K562 (cell line): ENCODE measurements around the gene RPRML. TPM values are rescaled to one million over a fixed set of nuclear protein-coding genes. Genes with fewer than 3 reads are reported as not detected.

Experiments
- ATAC-seq: fragments of 200-7000 bp; cut with Tn5 transposase; 3 replicates; pipeline ENCODE4 v1.9.1; 2020; ENCODE audit warnings: moderate library complexity
- BruUV-seq: library from RNA; stranded (reverse); fragments of 400-500 nt; replicated peaks from 2 replicates; lab custom pipeline; 2021; lab: Mats Ljungman, UMichigan
- CTCF ChIA-PET: fragments of 300-600 bp; formaldehyde crosslinking; extraction: SDS; loops from one replicate; lab custom pipeline; 2021; ENCODE audit warnings: low intra/inter-chr PET ratio; lab: Yijun Ruan, JAX
- POLR2A ChIA-PET: fragments of 300-600, 350-650 bp; sonication (Branson Sonifier 250); formaldehyde crosslinking; extraction: SDS; loops from one replicate; lab custom pipeline; 2021; ENCODE audit warnings: antibody characterized with exemption, inconsistent platforms; lab: Yijun Ruan, JAX
- DNase-seq, 4 experiments: peaks; one replicate each; pipeline versions ENCODE4 v3.0.0 to v3.0.0-alpha.2; 2011 to 2018; ENCODE audit warnings: low spot score in 3 of 4, mixed read lengths in 3 of 4; ENCODE audit errors: extremely low read depth in 1 of 4
- FAIRE-seq: peaks from 2 replicates; lab custom pipeline; 2011; peaks lifted over from hg19 to GRCh38; lab: Jason Lieb, UNC
- H2AFZ ChIP-seq: 2 replicates; pipeline ENCODE4 v1.6.0; 2011; ENCODE audit warnings: low read depth, low read length, control low read depth, inconsistent platforms
- H3K27ac ChIP-seq: fragments of 200-600 bp; 3 replicates; pipeline ENCODE4 v1.8.0; 2011; ENCODE audit warnings: low read depth, mild to moderate bottlenecking, control low read depth, inconsistent platforms, low read length, moderate library complexity, mixed read lengths; ENCODE audit errors: extremely low read depth
- H3K27me3 ChIP-seq, 2 experiments: fragments of 300-600 bp in 1 of 2; 2 replicates in 1 of 2; 3 replicates in 1 of 2; pipeline versions ENCODE4 v1.6.0 to v1.8.0; 2011; ENCODE audit warnings: inconsistent platforms in 2 of 2, low read length in 2 of 2, mild to moderate bottlenecking in 1 of 2, mixed read lengths in 1 of 2, moderate library complexity in 1 of 2; ENCODE audit not compliant: control insufficient read depth in 2 of 2, insufficient read depth in 2 of 2
- H3K36me3 ChIP-seq: fragments of 300-600 bp; 3 replicates; pipeline ENCODE4 v1.8.0; 2011; ENCODE audit warnings: mild to moderate bottlenecking, low read length, inconsistent platforms; ENCODE audit not compliant: control insufficient read depth, insufficient read depth
- H3K4me1 ChIP-seq, 2 experiments: fragments of 200-600 bp in 1 of 2; replicated peaks in 1 of 2; 2 replicates in 1 of 2; 3 replicates in 1 of 2; pipeline versions ENCODE4 v1.5.1 to v1.8.0; 2011; ENCODE audit warnings: inconsistent platforms in 2 of 2, low read length in 2 of 2, mild to moderate bottlenecking in 1 of 2, mixed read lengths in 1 of 2, moderate library complexity in 1 of 2; ENCODE audit not compliant: control insufficient read depth in 2 of 2, insufficient read depth in 2 of 2
- H3K4me2 ChIP-seq: 2 replicates; pipeline ENCODE4 v1.6.1; 2011; ENCODE audit warnings: low read length, control low read depth, inconsistent platforms, mixed read lengths; ENCODE audit not compliant: insufficient read depth
- H3K4me3 ChIP-seq: fragments of 200-600 bp; sonication (generic), shearing (Covaris generic); 2 replicates; pipeline ENCODE4 v1.5.1; 2016; ENCODE audit warnings: control low read depth, inconsistent platforms
- H3K79me2 ChIP-seq: fragments of 200-600 bp; 3 replicates; pipeline ENCODE4 v1.8.0; 2011; ENCODE audit warnings: low read length, inconsistent platforms; ENCODE audit not compliant: control insufficient read depth, insufficient read depth
- H3K9ac ChIP-seq, 2 experiments: 2 replicates each; pipeline versions ENCODE4 v1.6.0 to v1.6.1; 2011; ENCODE audit warnings: low read depth in 2 of 2, low read length in 2 of 2, control low read depth in 1 of 2, inconsistent platforms in 1 of 2, mild to moderate bottlenecking in 1 of 2, mixed read lengths in 1 of 2; ENCODE audit not compliant: insufficient read depth in 1 of 2
- H3K9me1 ChIP-seq: one replicate; pipeline ENCODE4 v1.6.0; 2011; ENCODE audit warnings: inconsistent platforms, mild to moderate bottlenecking, low read length, moderate library complexity; ENCODE audit not compliant: control insufficient read depth, insufficient read depth
- H3K9me3 ChIP-seq: replicated peaks from 2 replicates; pipeline ENCODE4 v1.5.1; 2011; ENCODE audit warnings: low read depth, low read length, inconsistent platforms; ENCODE audit not compliant: control insufficient read depth, insufficient read depth
- H4K20me1 ChIP-seq: replicated peaks from 2 replicates; pipeline ENCODE4 v1.6.1; 2011; ENCODE audit warnings: low read length, inconsistent platforms, mixed read lengths; ENCODE audit not compliant: control insufficient read depth, insufficient read depth
- ARID2 ChIP-seq: fragments of 450-650 bp; IDR thresholded peaks from 2 replicates; pipeline ENCODE4 v1.6.1; 2017; ENCODE audit warnings: antibody characterized with exemption, mild to moderate bottlenecking
- CHD2 ChIP-seq: IDR thresholded peaks from 2 replicates; pipeline ENCODE4 v1.6.1; 2011; ENCODE audit warnings: low read depth, low read length
- DNMT1 ChIP-seq: fragments of 450-650 bp; IDR thresholded peaks from 2 replicates; pipeline ENCODE4 v1.6.1; 2016; ENCODE audit warnings: antibody characterized with exemption, mild to moderate bottlenecking
- JUNB ChIP-seq: fragments of 450-650 bp; formaldehyde crosslinking; conservative IDR thresholded peaks from 2 replicates; pipeline ENCODE4 v1.4.0; 2020; ENCODE audit warnings: mild to moderate bottlenecking
- NONO ChIP-seq, 2 experiments: fragments of 200-400 bp in 1 of 2; fragments of 450-650 bp in 1 of 2; formaldehyde crosslinking in 1 of 2; IDR thresholded peaks; 2 replicates each; pipeline ENCODE4 v1.6.1; 2017; ENCODE audit warnings: low read depth in 2 of 2, mild to moderate bottlenecking in 2 of 2, moderate library complexity in 2 of 2, low read length in 1 of 2
- PML ChIP-seq: IDR thresholded peaks from 2 replicates; pipeline ENCODE4 v1.6.1; 2012; ENCODE audit warnings: low read length, inconsistent platforms
- ZNF197 ChIP-seq: fragments of 200-800 bp; sonication (Bioruptor generic); IDR thresholded peaks from 2 replicates; pipeline ENCODE4 v1.6.1; 2016; ENCODE audit warnings: low read depth, missing genetic modification characterization, missing compliant biosample characterization
- ZNF444 ChIP-seq: fragments of 250-450 bp; sonication (Bioruptor Pico); IDR thresholded peaks from 2 replicates; pipeline ENCODE4 v1.4.0; 2020; ENCODE audit warnings: mild to moderate bottlenecking, moderate library complexity
- ZNF785 ChIP-seq: fragments of 250-450 bp; sonication (Bioruptor Pico); IDR thresholded peaks from 2 replicates; pipeline ENCODE4 v1.4.0; 2020; ENCODE audit warnings: mild to moderate bottlenecking
- WGBS: fragments of 100-300 bp; shearing (Covaris generic); methylation state at CpG from one replicate; pipeline ENCODE4 v1.1.6; 2016; ENCODE audit warnings: low coverage, mixed read lengths; ENCODE audit not compliant: insufficient coverage; ENCODE audit errors: missing lambda C conversion rate; 5-methylcytosine and 5-hydroxymethylcytosine counted together
- in situ Hi-C: fragments of 300-500 bp; cut with MboI; formaldehyde crosslinking; loops from 4 replicates; pipeline ENCODE4 v1.15.0; 2018; ENCODE audit warnings: inconsistent platforms, mixed read lengths
- intact Hi-C: fragments of 100-400 bp; cut with micrococcal nuclease; formaldehyde crosslinking; loops from 2 replicates; pipeline ENCODE4 v1.14.2; 2022
- polyA plus RNA-seq, 8 experiments: library from polyadenylated mRNA; depleted of rRNA in 4 of 8; stranded (reverse) in 5 of 8; unstranded in 3 of 8; fragments of >200 nt; fragmentation: Nextera tagmentation in 2 of 8; fragmentation: Illumina TruSeq in 1 of 8; extraction: Ambion mirVana in 2 of 8; extraction: Trizol in 1 of 8; gene quantifications; 2 replicates each; pipeline versions ENCODE4 v1.2.1 to v1.2.3, GENCODE V29; 2011 to 2014; ENCODE audit warnings: inconsistent platforms in 1 of 8, missing spikeins in 1 of 8
- total RNA-seq, 7 experiments: library from RNA; depleted of rRNA in 6 of 7; stranded (reverse); fragments of >200 nt in 6 of 7; fragmentation: Illumina TruSeq in 2 of 7; extraction: Trizol in 2 of 7; gene quantifications; 2 replicates each; pipeline versions ENCODE4 v1.2.1 to v1.2.3, GENCODE V29; 2011 to 2021; ENCODE audit warnings: low replicate concordance in 1 of 7

The RPRML gene
- total and polyA plus RNA-seq, 9 of the 15 experiments (the other 6 are each of a cell fraction or from before 2014, with no cell fraction given): not detected

GRCh38 chr17:46947216-46947615 is 31.8 kb downstream of the RPRML start:
- POLR2A ChIA-PET: interaction anchor here (1.0 to 2.1 kb wide), 3 partner anchors 8 to 13 kb away, joined by 3 to 5 read pairs (median 4); no protein-coding TSS in a partner anchor
- DNase-seq (no peak), FAIRE-seq (no peak), ATAC-seq (no peak)
- Histone ChIP-seq H3K4me2 (no peak overlapping the region), H3K9me3 (no peaks in the 10 kb centered on the region), H3K9ac (0 out of 4 replicates have a peak overlapping the region, but pooled peaks of 1 of the 2 experiments have one; percentile 39), H3K79me2 (no peaks in the 10 kb centered on the region), H3K4me1 (peaks cover 11 to 12% of the 10 kb centered on the region in 2 experiments), H3K27me3 (peaks cover 3 to 37% of the 10 kb centered on the region in 2 experiments; a peak in 4 of 5 replicates), H3K9me1 (no peaks in the 10 kb centered on the region), H4K20me1 (peaks cover 36% of the 10 kb centered on the region), H2AFZ (no peak overlapping the region), H3K36me3 (no peaks in the 10 kb centered on the region; the same call in 2 of the 3 replicates), H3K27ac (no peak overlapping the region), H3K4me3 (no peak overlapping the region)
- BruUV-seq: no TSS peak
- CTCF ChIA-PET: no interaction called here
- 9% methylated on average over 2 of the region's 3 CpGs for WGBS
- in situ Hi-C loops: no loop called here
- intact Hi-C loops: no loop called here
- TF ChIP-seq ARID2 (no peak), ZNF197 (CRISPR knock-in tag) (no peak), JUNB (no peak), NONO (IDR thresholded peaks at IDR 0.05; ENCODE audit: low read depth in 2 of 2, low read length in 1 of 2) (no peak), ZNF444 (CRISPR knock-in tag) (no peak), CHD2 (no peak), PML (no peak), DNMT1 (no peak), ZNF785 (CRISPR knock-in tag) (no peak)
